ENCODE data around the gene CFAP161.

The CFAP161 gene

DNA sequence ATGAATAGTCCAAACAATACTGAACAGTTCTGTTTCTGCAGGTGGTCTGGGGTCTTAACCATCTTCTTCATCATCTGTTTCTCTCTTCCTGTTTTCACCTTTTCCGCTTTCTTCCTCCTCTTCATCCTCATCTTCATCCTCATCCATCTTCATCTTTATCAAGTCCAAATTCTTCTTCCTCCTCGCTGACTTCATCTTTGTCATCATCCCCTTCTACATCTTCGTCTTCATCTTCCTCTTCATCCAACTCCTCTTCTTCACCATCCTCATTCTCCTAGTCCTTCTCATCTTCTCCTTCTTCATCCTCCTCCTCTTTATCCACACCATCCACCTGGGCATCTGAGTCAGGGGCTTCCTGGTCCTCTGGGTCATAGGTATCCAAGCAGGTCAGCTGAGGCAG is 16.5 kb upstream of the CFAP161 start:
- TF ChIP-seq CTCF (IDR thresholded peaks at IDR 0.05): no peak

GRCh38 chr15:81118361-81118760 is 15.7 kb upstream of the CFAP161 start:
- TF ChIP-seq CTCF (IDR thresholded peaks at IDR 0.05): no peak

DNA sequence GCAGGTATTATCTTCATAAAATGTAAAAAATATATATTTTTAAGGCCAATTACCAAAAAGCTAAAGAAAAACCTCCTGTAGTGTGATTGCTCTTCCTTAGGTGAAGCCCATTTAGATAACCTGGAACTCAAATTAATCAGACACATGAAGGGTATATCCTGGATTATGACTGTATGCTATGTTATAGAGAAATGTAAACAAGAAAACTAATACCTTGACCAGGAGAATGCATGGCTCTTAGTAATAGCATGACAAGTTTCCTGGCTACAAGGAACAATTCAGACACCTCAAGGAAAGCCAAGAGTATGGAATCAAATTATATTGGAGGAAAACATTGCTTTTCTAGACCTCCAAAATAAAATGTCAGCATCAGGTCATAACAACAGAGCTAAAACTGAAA is 14.0 kb upstream of the CFAP161 start:
- TF ChIP-seq CTCF (IDR thresholded peaks at IDR 0.05): no peak

- TF ChIP-seq CTCF (IDR thresholded peaks at IDR 0.05): no peak
Measured at GRCh38 chr15:81126892-81127291, 7.2 kb upstream of the CFAP161 start.

DNA sequence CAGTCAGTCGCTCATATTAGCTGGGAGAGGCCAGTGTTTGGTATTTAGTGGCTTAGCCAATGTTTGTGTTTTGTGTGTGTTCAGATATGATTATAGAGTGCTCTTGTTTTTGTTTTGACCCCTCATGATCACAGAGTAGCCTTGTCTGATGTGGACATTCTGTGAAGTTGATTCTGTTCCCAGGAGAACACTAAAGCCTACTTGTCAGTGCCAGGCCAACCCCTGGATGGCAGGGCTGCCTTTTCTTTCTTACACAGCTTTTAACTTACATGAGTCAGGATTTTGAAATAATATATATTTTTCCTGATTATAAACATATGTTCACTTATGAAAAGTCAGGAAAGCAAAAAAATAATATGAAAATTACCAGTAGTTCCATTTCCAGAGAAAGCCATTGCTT is 11.9 kb downstream of the CFAP161 start:
- no peak for TF ChIP-seq CTCF (IDR thresholded peaks at IDR 0.05)

DNA sequence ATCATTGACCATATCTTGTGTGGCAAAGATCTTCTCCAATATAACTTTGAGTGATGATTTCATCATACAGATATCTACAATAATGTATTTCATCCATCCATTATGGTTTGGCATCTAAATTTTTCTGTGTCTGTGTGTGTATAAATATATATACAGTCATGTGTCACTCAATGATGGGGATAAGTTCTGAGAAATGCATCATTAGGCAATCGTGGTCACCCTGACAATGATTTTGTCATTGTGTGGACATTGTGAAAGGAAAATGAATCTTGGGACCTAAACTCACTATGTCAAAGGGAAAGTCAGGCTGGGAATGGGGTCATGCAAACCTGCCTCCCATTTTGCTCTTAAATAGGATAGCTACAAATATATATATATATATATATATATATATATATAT is 12.4 kb downstream of the CFAP161 start:
- no peak for TF ChIP-seq CTCF (IDR thresholded peaks at IDR 0.05)

- TF ChIP-seq CTCF (IDR thresholded peaks at IDR 0.05): no peak
Measured at GRCh38 chr15:81151389-81151788, 17.3 kb downstream of the CFAP161 start.

DNA sequence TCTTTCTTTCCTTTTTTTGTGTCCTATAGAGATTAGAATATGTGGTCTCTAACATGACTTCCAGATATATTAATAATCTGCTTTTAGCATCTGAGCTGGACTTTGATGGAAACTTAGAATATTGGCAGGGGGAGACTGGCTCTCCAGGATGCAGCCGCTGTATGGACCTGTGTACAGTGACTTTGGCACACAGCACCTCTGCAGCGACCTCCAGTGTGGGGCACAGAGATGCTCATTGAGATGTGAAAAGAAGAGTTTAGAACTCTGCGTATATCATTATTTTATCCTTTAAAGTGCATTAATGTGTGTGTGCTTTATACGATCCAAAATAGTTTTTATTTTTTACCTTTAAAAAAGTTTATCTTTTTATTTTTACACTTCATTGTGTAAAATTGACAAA is 18.3 kb downstream of the CFAP161 start:
- TF ChIP-seq CTCF (IDR thresholded peaks at IDR 0.05): 0 out of 2 replicates have a peak, but pooled peaks have one; percentile 17

Measured in LNCAP (cell line).